Measurements from ENCODE around the gene GLTP.
A peak's percentile ranks its signal among the peaks of the same experiment; 100 is the strongest.
"Not testable (repeated sequence)": the region's sequence is repeated elsewhere in the genome, so short reads cannot be mapped to it uniquely, and the experiment has no call there.

GLTP gene

DNA sequence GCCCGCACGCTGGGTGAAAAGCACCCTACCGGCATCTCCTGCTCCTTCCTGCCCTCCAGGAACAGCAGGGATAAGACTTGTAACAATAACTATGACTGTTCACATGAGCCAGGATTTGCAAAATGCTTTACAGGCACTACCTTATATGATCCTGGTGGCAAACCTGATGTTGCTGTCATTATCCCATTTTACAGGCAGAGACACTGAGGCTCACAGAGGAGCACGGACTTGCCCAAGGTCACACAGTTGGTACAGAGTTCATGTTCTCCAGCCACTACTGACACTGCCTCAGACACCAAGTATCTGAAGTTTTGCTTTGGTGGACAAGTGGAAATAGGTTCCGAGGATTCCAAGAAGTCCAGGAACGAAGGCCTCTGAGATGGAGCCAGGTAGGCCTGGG, 22.6 kb downstream of the GLTP start:
- Histone ChIP-seq H3K4me1 (ENCODE audit: insufficient read depth, low read length) (no peaks in the 10 kb centered on the region), H3K9me3 (ENCODE audit: low read length) (no peaks in the 10 kb centered on the region), H3K36me3 (ENCODE audit: insufficient read depth, low read length) (peaks cover 27% of the 10 kb centered on the region), H3K4me3 (ENCODE audit: low read depth in 1 of 2, low read length in 2 of 2) (no peak overlapping the region), H3K9ac (ENCODE audit: low read length) (no peak overlapping the region), H3K27ac (ENCODE audit: low read depth, low read length) (no peak overlapping the region), H3K27me3 (ENCODE audit: control insufficient read depth in 1 of 2, insufficient read depth in 2 of 2, low read length in 2 of 2) (no peaks in the 10 kb centered on the region)

DNA sequence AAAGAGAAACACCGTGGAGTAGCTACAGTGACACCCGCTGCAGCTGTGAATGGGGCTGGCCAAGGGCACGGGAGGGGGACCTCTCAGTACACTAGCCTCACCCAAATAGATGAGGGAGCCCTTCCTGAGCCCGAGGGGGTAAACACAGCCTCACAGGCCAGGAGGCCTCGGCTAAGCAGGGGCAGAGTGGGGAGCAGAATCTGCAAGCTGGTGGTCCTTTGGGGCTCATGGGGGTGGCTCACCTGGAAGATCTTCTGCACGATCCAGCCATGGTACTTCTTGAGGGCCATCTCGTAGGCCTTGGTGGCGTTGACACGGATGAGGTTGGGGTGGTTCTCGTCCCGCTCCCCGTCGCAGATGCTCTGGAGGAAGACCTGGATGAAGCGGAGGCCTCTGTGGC, 25.0 kb downstream of the GLTP start:
- no peak overlapping the region for H3K4me3 ChIP-seq (ENCODE audit: low read depth in 1 of 2, low read length in 2 of 2)
- H3K9me3 ChIP-seq (ENCODE audit: low read length): no peaks in the 10 kb centered on the region
- H3K27me3 ChIP-seq (ENCODE audit: control insufficient read depth in 1 of 2, insufficient read depth in 2 of 2, low read length in 2 of 2): no peaks in the 10 kb centered on the region
- H3K36me3 ChIP-seq (ENCODE audit: insufficient read depth, low read length): peaks cover 29% of the 10 kb centered on the region
- no peak overlapping the region for H3K9ac ChIP-seq (ENCODE audit: low read length)
- H3K27ac ChIP-seq (ENCODE audit: low read depth, low read length): no peak overlapping the region
- H3K4me1 ChIP-seq (ENCODE audit: insufficient read depth, low read length): no peaks in the 10 kb centered on the region

DNA sequence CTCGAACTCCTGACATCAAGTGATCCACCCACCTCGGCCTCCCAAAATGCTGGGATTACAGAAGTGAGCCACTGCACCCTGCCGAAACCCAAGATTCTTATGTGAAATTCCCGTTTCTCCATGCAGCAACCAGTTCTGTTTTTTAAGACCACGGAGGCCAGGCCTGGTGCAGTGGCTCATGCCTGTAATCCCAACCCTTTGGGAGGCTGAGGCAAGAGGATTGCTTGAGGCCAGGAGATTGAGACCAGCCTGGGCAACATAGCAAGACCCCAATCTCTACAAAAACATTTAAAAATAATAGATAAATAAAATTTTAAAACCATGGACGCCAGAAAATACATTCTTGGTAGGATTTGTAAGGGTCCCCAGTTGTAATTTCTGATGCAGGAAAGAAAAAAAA, 29.8 kb downstream of the GLTP start:
- H3K27me3 ChIP-seq (ENCODE audit: control insufficient read depth in 1 of 2, insufficient read depth in 2 of 2, low read length in 2 of 2); H3K27ac ChIP-seq (ENCODE audit: low read depth, low read length); H3K4me3 ChIP-seq (ENCODE audit: low read depth in 1 of 2, low read length in 2 of 2); H3K9me3 ChIP-seq (ENCODE audit: low read length); H3K4me1 ChIP-seq (ENCODE audit: insufficient read depth, low read length); H3K9ac ChIP-seq (ENCODE audit: low read length): not testable (repeated sequence)
- H3K36me3 ChIP-seq (ENCODE audit: insufficient read depth, low read length): peaks cover 12% of the 10 kb centered on the region

DNA sequence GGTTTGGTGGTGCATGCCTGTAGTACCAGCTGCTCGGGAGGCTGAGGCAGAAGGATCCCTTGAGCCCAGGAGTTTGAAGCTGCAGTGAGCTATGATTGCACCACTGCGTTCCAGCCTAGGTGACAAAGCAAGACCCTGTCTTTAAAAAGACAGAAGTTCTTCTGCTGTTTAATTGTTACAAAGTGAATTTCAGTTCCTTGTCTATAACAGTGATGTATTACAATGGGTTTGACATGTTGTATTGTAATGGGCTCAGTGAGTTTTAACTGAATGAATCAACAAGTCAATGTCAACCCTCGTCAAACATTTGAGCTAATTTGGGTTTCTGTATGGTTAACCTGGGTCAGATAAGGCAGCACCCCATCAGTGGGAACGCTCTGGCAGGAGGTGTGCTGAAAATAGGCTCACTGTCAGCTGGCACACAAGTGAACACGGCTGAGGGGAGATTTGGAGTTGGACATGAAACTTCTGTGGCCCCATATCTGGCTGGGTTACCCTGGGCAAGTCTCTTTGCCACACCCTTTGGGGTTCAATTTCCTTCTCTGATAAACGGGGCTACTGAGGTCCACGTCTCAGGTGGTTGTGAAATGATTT, 33.1 kb downstream of the GLTP start:
- Histone ChIP-seq H3K36me3 (ENCODE audit: insufficient read depth, low read length) (no peaks in the 10 kb centered on the region), H3K27ac (ENCODE audit: low read depth, low read length) (no peak overlapping the region), H3K4me3 (ENCODE audit: low read depth in 1 of 2, low read length in 2 of 2) (no peak overlapping the region), H3K4me1 (ENCODE audit: insufficient read depth, low read length) (peaks cover 4% of the 10 kb centered on the region), H3K9me3 (ENCODE audit: low read length) (no peaks in the 10 kb centered on the region), H3K9ac (ENCODE audit: low read length) (no peak overlapping the region), H3K27me3 (ENCODE audit: control insufficient read depth in 1 of 2, insufficient read depth in 2 of 2, low read length in 2 of 2) (no peaks in the 10 kb centered on the region)

DNA sequence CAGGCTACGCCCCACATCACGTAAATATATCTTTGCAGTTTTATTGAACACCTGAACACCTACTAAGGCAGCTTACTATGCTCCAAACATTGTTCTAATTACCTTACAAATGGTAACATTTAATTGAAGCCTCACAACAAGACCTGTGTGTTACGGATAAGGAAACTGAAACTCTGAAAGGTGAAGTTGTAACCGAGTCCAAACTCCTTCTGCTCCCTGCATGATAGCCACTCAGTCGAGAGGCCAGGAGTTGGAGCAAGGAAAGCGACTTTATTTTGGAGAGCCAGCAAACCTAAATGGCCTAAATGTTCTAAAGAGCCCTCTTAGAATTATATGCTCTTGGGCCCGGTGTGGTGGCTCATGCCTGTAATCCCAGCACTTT, 34.5 kb downstream of the GLTP start:
- Histone ChIP-seq H3K4me1 (ENCODE audit: insufficient read depth, low read length) (peaks cover 4% of the 10 kb centered on the region), H3K4me3 (ENCODE audit: low read depth in 1 of 2, low read length in 2 of 2) (peak overlapping the region in 1 of 2 donors; percentile 45), H3K27me3 (ENCODE audit: control insufficient read depth in 1 of 2, insufficient read depth in 2 of 2, low read length in 2 of 2) (no peaks in the 10 kb centered on the region), H3K36me3 (ENCODE audit: insufficient read depth, low read length) (no peaks in the 10 kb centered on the region), H3K9ac (ENCODE audit: low read length) (no peak overlapping the region), H3K27ac (ENCODE audit: low read depth, low read length) (no peak overlapping the region), H3K9me3 (ENCODE audit: low read length) (no peaks in the 10 kb centered on the region)

DNA sequence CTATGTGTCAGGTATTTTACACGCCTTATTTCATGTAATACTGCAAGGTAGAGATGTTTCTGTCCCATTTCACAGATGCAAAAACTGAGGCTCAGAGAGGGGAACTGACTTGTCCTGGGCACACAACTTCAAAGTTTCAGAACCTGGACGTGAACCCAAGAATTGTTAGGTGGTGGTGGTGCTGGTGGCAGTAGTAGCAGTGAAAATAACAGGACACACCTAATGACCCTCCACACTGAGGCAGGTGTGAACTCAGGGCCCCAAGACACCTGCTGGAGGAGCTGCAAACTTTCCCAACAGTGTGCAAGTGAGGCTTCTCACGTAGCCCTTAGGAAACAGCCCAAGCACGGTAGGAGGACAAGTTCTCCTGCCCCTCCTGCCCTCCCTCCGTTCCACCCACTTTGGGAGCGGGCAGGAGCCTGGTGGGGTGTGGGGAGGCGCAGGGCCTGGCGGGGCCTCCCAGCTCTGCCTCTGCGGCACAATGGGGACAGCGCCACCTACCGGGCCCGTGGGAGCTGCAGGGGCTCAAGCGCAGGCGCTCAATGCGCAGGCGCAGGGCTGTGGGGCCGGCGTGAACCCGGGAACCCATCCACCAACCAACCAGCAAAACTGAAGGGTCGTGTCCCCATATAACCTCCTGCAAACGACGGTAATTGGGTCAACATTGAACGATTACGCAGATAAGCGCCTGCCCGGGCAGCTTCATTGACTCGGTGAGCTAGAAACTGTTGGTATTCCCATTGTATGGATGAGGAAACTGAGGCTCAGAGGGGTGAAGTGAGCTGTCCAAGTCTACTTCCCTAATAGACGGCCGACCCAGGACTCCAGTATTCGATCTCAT, 35.1 kb downstream of the GLTP start:
- no peak overlapping the region for H3K27ac ChIP-seq (ENCODE audit: low read depth, low read length)
- no peaks in the 10 kb centered on the region for H3K27me3 ChIP-seq (ENCODE audit: control insufficient read depth in 1 of 2, insufficient read depth in 2 of 2, low read length in 2 of 2)
- H3K9me3 ChIP-seq (ENCODE audit: low read length): no peaks in the 10 kb centered on the region
- no peaks in the 10 kb centered on the region for H3K36me3 ChIP-seq (ENCODE audit: insufficient read depth, low read length)
- no peak overlapping the region for H3K9ac ChIP-seq (ENCODE audit: low read length)
- H3K4me1 ChIP-seq (ENCODE audit: insufficient read depth, low read length): peaks cover 4% of the 10 kb centered on the region
- H3K4me3 ChIP-seq (ENCODE audit: low read depth in 1 of 2, low read length in 2 of 2): peak overlapping the region in 1 of 2 donors; percentile 45

DNA sequence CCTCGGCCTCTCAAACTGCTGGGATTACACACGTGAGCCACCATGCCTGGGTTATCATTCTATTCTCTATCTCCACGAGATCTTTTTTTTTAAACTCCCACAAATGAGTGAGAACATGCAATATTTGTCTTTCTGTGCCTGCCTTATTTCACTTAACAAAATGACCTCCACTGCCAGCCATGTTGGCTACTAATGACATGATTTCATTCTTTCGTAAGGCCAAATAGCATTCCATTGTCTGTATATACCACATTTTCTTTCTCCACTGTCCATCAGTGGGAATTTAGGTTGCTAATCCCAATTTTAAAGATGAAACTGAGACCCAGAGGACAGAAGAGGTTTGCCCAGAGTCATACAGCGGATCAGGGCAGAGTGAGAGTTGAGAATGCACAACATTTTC, 36.2 kb downstream of the GLTP start:
- H3K27ac ChIP-seq (ENCODE audit: low read depth, low read length): no peak overlapping the region
- no peak overlapping the region for H3K9ac ChIP-seq (ENCODE audit: low read length)
- H3K9me3 ChIP-seq (ENCODE audit: low read length): no peaks in the 10 kb centered on the region
- no peak overlapping the region for H3K4me3 ChIP-seq (ENCODE audit: low read depth in 1 of 2, low read length in 2 of 2)
- no peaks in the 10 kb centered on the region for H3K27me3 ChIP-seq (ENCODE audit: control insufficient read depth in 1 of 2, insufficient read depth in 2 of 2, low read length in 2 of 2)
- H3K36me3 ChIP-seq (ENCODE audit: insufficient read depth, low read length): no peaks in the 10 kb centered on the region
- H3K4me1 ChIP-seq (ENCODE audit: insufficient read depth, low read length): peaks cover 4% of the 10 kb centered on the region

DNA sequence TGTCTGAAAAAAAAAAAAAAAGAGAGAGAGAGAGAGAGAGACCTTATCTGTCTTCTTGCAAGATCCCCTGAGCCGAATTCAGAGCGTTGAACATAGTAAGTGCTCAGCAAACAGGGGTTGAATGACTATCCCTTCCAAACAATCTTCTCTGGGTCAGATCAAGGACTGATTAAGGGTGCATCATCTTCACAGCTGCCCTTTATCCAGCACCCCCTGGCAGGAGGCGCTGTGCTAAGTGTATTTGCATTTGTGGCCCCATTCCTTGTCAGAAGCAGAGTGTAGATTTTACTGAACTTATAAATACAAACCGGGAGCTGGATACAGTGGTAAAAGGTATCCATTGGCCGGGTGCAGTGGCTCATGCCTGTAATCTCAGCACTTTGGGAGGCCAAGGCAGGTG, 38.3 kb downstream of the GLTP start:
- no peak overlapping the region for H3K9ac ChIP-seq (ENCODE audit: low read length)
- H3K9me3 ChIP-seq (ENCODE audit: low read length): no peaks in the 10 kb centered on the region
- H3K4me1 ChIP-seq (ENCODE audit: insufficient read depth, low read length): peaks cover 4% of the 10 kb centered on the region
- H3K36me3 ChIP-seq (ENCODE audit: insufficient read depth, low read length): no peaks in the 10 kb centered on the region
- no peaks in the 10 kb centered on the region for H3K27me3 ChIP-seq (ENCODE audit: control insufficient read depth in 1 of 2, insufficient read depth in 2 of 2, low read length in 2 of 2)
- H3K4me3 ChIP-seq (ENCODE audit: low read depth in 1 of 2, low read length in 2 of 2): no peak overlapping the region
- no peak overlapping the region for H3K27ac ChIP-seq (ENCODE audit: low read depth, low read length)

DNA sequence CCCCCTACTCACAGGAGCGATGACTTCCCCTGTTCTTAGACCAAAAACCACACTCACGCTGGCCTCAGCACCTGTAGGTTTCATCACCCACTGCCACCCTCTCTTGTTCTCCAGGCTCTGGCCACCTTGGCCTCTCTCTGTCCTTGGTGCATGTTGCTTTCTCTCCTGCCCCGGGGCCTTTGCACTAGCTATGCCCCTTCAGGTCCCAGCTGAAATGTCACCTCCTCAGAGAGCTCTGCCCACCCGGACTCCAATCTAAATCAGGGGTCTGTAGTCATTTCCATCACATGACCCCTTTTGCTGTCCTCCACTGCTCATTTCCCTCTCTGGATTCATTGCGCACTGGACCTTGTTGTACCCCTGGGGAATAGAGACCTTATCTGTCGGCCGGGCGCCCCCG, 39.0 kb downstream of the GLTP start:
- Histone ChIP-seq H3K4me3 (ENCODE audit: low read depth in 1 of 2, low read length in 2 of 2) (no peak overlapping the region), H3K9ac (ENCODE audit: low read length) (no peak overlapping the region), H3K27me3 (ENCODE audit: control insufficient read depth in 1 of 2, insufficient read depth in 2 of 2, low read length in 2 of 2) (no peaks in the 10 kb centered on the region), H3K4me1 (ENCODE audit: insufficient read depth, low read length) (peaks cover 4% of the 10 kb centered on the region), H3K27ac (ENCODE audit: low read depth, low read length) (no peak overlapping the region), H3K9me3 (ENCODE audit: low read length) (no peaks in the 10 kb centered on the region), H3K36me3 (ENCODE audit: insufficient read depth, low read length) (no peaks in the 10 kb centered on the region)

DNA sequence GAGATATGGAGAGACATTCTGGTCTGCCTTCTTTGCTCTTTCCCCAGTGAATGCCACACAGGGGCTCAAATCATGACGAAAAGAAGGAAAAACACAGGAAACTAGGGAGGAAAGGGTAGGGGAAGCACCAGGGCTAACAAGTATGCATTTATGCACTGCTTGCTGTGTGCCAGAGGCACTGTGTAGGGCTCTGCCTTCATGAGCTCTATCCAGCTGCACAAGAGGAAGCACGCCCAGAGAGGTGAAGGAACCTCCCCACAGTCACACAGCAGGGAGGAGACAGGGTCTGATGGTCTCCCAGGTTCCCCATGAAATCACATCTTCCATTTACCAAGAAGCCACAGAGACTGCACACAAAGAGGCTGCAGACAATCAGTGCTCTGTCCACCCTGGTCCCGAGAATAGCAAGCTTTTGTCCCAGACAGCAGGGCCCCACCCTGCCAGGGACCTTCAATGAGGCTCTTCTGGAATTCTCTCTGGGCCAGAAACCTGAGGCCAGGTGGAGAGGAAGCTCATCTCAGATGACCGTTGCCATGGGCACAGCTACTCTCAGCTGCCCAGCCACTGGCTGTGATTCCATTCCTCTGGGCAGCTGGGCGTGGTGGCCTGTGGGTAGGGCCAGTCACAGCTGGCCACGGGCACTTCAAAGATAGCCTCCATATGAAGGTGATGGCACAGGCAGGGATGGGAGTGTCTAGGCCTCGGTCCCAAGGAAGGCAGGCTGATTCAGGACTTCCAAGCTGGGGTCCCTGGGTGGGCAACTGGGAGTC, 39.9 kb downstream of the GLTP start:
- Histone ChIP-seq H3K4me1 (ENCODE audit: insufficient read depth, low read length) (peaks cover 1% of the 10 kb centered on the region), H3K27ac (ENCODE audit: low read depth, low read length) (no peak overlapping the region), H3K36me3 (ENCODE audit: insufficient read depth, low read length) (no peaks in the 10 kb centered on the region), H3K27me3 (ENCODE audit: control insufficient read depth in 1 of 2, insufficient read depth in 2 of 2, low read length in 2 of 2) (no peaks in the 10 kb centered on the region), H3K9ac (ENCODE audit: low read length) (no peak overlapping the region), H3K9me3 (ENCODE audit: low read length) (no peaks in the 10 kb centered on the region), H3K4me3 (ENCODE audit: low read depth in 1 of 2, low read length in 2 of 2) (no peak overlapping the region)

DNA sequence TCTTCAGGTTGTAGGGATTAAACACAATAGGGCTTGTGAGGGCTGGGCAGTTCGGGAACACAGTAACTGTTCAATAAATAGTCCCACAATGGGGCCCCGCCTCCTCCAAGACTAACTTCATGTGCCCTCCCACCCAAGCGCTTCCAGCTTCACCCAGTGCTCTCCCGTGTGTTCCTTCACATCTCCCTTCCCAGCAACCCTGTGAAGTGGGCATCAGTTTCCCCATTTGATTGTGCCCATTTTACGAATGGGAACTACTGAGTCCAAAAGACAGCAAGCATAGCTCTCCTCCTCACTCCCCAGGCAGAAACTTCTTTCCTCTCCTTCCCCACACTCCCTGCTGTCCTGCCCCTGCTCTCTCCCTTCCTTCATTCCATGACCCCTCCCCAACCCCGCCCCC, 40.9 kb downstream of the GLTP start:
- H3K27me3 ChIP-seq (ENCODE audit: control insufficient read depth in 1 of 2, insufficient read depth in 2 of 2, low read length in 2 of 2): no peaks in the 10 kb centered on the region
- no peak overlapping the region for H3K9ac ChIP-seq (ENCODE audit: low read length)
- no peak overlapping the region for H3K4me3 ChIP-seq (ENCODE audit: low read depth in 1 of 2, low read length in 2 of 2)
- H3K36me3 ChIP-seq (ENCODE audit: insufficient read depth, low read length): no peaks in the 10 kb centered on the region
- H3K27ac ChIP-seq (ENCODE audit: low read depth, low read length): no peak overlapping the region
- H3K9me3 ChIP-seq (ENCODE audit: low read length): no peaks in the 10 kb centered on the region
- no peaks in the 10 kb centered on the region for H3K4me1 ChIP-seq (ENCODE audit: insufficient read depth, low read length)

All from muscle layer of colon (tissue), 2 donors.